ENCODE data around the gene DCAF4.

DNA sequence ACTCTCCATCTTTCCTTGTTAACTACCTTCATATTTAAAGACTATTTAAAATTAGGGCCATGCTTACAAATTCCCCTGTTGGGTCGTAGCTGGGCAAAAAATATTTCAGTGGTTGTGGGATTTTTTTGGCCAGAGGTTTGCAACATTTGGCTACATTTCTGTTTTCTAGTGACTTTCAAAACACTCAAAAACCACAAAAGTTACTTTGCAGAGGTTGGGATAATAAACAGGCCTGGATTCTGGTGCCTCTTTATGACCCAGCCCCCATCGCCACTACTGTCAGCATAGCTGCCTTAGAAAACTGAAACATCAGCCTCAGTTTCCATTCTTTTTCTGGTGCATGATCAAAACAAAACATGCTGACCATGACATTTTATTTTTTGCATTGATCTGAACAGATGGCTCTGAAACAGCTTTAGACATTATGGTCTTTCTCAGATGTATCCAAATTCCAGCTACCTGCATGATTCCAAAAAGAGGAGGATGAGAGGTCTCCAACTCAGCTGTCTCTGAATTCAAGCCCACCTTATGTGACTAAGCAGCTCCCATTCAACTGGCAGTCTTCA lies 37.5 kb upstream of the DCAF4 start:
- TF ChIP-seq POLR2AphosphoS5 (IDR thresholded peaks at IDR 0.05; ENCODE audit: low read depth, low read length) (no peak), FOXP2 (optimal IDR thresholded peaks at IDR 0.05; ENCODE audit: borderline replicate concordance, extremely low read depth, extremely low read length, insufficient read depth) (no peak), TAF1 (IDR thresholded peaks at IDR 0.05; ENCODE audit: borderline replicate concordance, insufficient read depth, low read length) (no peak), SIN3A (IDR thresholded peaks at IDR 0.05; ENCODE audit: borderline replicate concordance, insufficient read depth, low read length) (no peak)
- TF ChIP-seq, protein P1, sequence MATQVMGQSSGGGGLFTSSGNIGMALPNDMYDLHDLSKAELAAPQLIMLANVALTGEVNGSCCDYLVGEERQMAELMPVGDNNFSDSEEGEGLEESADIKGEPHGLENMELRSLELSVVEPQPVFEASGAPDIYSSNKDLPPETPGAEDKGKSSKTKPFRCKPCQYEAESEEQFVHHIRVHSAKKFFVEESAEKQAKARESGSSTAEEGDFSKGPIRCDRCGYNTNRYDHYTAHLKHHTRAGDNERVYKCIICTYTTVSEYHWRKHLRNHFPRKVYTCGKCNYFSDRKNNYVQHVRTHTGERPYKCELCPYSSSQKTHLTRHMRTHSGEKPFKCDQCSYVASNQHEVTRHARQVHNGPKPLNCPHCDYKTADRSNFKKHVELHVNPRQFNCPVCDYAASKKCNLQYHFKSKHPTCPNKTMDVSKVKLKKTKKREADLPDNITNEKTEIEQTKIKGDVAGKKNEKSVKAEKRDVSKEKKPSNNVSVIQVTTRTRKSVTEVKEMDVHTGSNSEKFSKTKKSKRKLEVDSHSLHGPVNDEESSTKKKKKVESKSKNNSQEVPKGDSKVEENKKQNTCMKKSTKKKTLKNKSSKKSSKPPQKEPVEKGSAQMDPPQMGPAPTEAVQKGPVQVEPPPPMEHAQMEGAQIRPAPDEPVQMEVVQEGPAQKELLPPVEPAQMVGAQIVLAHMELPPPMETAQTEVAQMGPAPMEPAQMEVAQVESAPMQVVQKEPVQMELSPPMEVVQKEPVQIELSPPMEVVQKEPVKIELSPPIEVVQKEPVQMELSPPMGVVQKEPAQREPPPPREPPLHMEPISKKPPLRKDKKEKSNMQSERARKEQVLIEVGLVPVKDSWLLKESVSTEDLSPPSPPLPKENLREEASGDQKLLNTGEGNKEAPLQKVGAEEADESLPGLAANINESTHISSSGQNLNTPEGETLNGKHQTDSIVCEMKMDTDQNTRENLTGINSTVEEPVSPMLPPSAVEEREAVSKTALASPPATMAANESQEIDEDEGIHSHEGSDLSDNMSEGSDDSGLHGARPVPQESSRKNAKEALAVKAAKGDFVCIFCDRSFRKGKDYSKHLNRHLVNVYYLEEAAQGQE (IDR thresholded peaks at IDR 0.05; ENCODE audit: insufficient read depth in 1 of 2, low read depth in 2 of 2, low read length in 2 of 2): no peak
